Mesendoderm (in vitro differentiated cells): ENCODE results near the gene ACSF3.

Experiments
- DNase-seq: peaks from one replicate; pipeline ENCODE4 v3.0.0; 2013
- H2AK5ac ChIP-seq: 2 replicates; pipeline ENCODE4 v1.6.1; 2013; ENCODE audit warnings: low read length, inconsistent platforms
- H2BK120ac ChIP-seq: 2 replicates; pipeline ENCODE4 v1.6.1; 2013; ENCODE audit warnings: low read depth, mild to moderate bottlenecking, low read length, moderate library complexity, mixed read lengths
- H2BK15ac ChIP-seq: replicated peaks from 2 replicates; pipeline ENCODE4 v1.6.1; 2013; ENCODE audit warnings: low read depth, mild to moderate bottlenecking, moderate library complexity
- H2BK5ac ChIP-seq: 2 replicates; pipeline ENCODE4 v1.6.1; 2013; ENCODE audit warnings: low read length, inconsistent platforms
- H3K18ac ChIP-seq: 2 replicates; pipeline ENCODE4 v1.6.1; 2013; ENCODE audit warnings: mild to moderate bottlenecking, low read length, mixed read lengths
- H3K23ac ChIP-seq: one replicate; pipeline ENCODE4 v1.6.1; 2013; ENCODE audit warnings: low read length
- H3K27ac ChIP-seq: 2 replicates; pipeline ENCODE4 v1.5.1; 2013; ENCODE audit warnings: low read depth, mild to moderate bottlenecking, inconsistent platforms, low read length, moderate library complexity
- H3K27me3 ChIP-seq: 2 replicates; pipeline ENCODE4 v1.6.1; 2013; ENCODE audit warnings: low read length, control low read depth, mild to moderate bottlenecking, inconsistent platforms; ENCODE audit not compliant: insufficient read depth, poor library complexity
- H3K36me3 ChIP-seq: 2 replicates; pipeline ENCODE4 v1.6.1; 2013; ENCODE audit warnings: low read length, inconsistent platforms; ENCODE audit not compliant: control insufficient read depth, insufficient read depth
- H3K4ac ChIP-seq: one replicate; pipeline ENCODE4 v1.6.1; 2013; ENCODE audit warnings: low read depth, mild to moderate bottlenecking, low read length, moderate library complexity
- H3K4me1 ChIP-seq: 2 replicates; pipeline ENCODE4 v1.6.1; 2013; ENCODE audit warnings: low read depth, low read length, inconsistent platforms; ENCODE audit not compliant: control insufficient read depth
- H3K4me2 ChIP-seq: 2 replicates; pipeline ENCODE4 v1.6.1; 2013; ENCODE audit warnings: low read length
- H3K4me3 ChIP-seq: 2 replicates; pipeline ENCODE4 v1.5.1; 2013; ENCODE audit warnings: mild to moderate bottlenecking, low read length
- H3K56ac ChIP-seq: one replicate; pipeline ENCODE4 v1.6.1; 2013; ENCODE audit warnings: low read length
- H3K79me1 ChIP-seq: 2 replicates; pipeline ENCODE4 v1.6.1; 2013; ENCODE audit warnings: low read length, inconsistent platforms
- H3K79me2 ChIP-seq: 2 replicates; pipeline ENCODE4 v1.6.1; 2013; ENCODE audit warnings: mild to moderate bottlenecking, low read length; ENCODE audit not compliant: control insufficient read depth, insufficient read depth
- H3K9ac ChIP-seq: 2 replicates; pipeline ENCODE4 v1.6.1; 2013; ENCODE audit warnings: low read length, inconsistent platforms
- H4K5ac ChIP-seq: one replicate; pipeline ENCODE4 v1.6.1; 2013; ENCODE audit warnings: low read length
- H4K8ac ChIP-seq: one replicate; pipeline ENCODE4 v1.6.1; 2013; ENCODE audit warnings: low read depth, mild to moderate bottlenecking, control low read depth, low read length, moderate library complexity
- WGBS: extraction: QIAGEN DNeasy Blood & Tissue Kit; methylation state at CpG from one replicate; pipeline ENCODE4 v1.1.7; 2013; ENCODE audit warnings: low lambda C conversion rate, missing lambda C conversion rate; ENCODE audit not compliant: insufficient coverage; ENCODE audit errors: extremely low coverage; 5-methylcytosine and 5-hydroxymethylcytosine counted together

ACSF3 gene

DNA sequence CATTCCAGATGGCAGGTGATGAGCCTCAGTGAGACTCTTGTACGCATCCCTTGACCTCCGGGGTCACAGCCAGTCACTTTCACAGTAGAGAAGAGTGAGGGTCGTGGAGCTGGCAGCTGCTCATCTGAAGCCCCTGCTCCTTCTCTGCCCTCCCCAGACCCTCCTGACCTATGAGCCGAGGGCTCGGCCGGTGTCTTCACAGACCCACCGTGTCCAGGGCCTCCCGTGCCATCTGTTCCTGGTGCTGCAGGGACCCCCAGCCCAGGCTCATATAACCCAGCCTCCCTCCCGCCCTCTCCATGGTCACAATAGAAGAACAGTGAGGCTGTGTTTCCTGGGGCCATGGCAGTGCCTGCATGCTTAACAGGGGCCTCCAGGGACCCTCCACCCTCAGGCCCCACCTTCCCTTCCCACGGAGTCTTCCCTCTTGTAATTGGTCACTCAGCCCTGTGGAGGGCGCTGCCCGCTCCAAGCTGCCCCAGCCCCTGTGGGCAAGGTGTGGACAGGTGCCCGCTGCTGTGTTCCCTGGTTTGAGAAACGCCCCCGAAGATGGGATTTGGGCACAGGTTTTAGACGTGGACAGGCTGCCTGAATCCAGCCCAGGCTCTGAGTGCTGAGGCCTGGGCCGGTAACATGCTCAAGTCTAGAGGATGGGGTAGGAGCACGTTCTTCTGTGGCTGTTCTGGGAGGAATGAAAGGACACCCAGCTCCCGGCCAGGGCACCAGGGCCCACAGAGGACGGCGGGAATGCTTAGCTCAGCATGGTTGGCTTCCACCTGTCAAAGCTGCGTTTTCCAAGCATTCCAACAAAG lies 38.7 kb downstream of the ACSF3 start:
- no CpG with 5 or more reads among the region's 22 CpGs for whole genome bisulfite sequencing
- Histone ChIP-seq H4K8ac (no peak overlapping the region), H3K79me2 (no peaks in the 10 kb centered on the region), H3K56ac (no peak overlapping the region), H3K4me3 (no peak overlapping the region), H3K4ac (no peak overlapping the region), H4K5ac (no peak overlapping the region), H2BK15ac (no peak overlapping the region), H3K9ac (no peak overlapping the region), H2BK5ac (no peak overlapping the region), H3K27me3 (no peaks in the 10 kb centered on the region), H3K4me2 (no peak overlapping the region), H3K4me1 (no peaks in the 10 kb centered on the region), H3K79me1 (no peaks in the 10 kb centered on the region), H3K18ac (no peak overlapping the region), H3K23ac (no peak overlapping the region), H2AK5ac (no peak overlapping the region), H3K36me3 (peaks cover 2% of the 10 kb centered on the region), H3K27ac (no peak overlapping the region), H2BK120ac (no peak overlapping the region)
- DNase-seq: no peak

GRCh38 chr16:89133457-89134127 lies 39.9 kb downstream of the ACSF3 start:
- Histone ChIP-seq H2BK120ac (no peak overlapping the region), H3K18ac (no peak overlapping the region), H3K27ac (no peak overlapping the region), H3K23ac (no peak overlapping the region), H4K8ac (no peak overlapping the region), H3K36me3 (peaks cover 2% of the 10 kb centered on the region), H4K5ac (no peak overlapping the region), H3K56ac (no peak overlapping the region), H2BK5ac (no peak overlapping the region), H3K4me2 (no peak overlapping the region), H2AK5ac (no peak overlapping the region), H3K79me1 (no peaks in the 10 kb centered on the region), H3K4me3 (no peak overlapping the region), H3K27me3 (no peaks in the 10 kb centered on the region), H3K4ac (no peak overlapping the region), H3K4me1 (no peaks in the 10 kb centered on the region), H2BK15ac (no peak overlapping the region), H3K79me2 (no peaks in the 10 kb centered on the region), H3K9ac (no peak overlapping the region)
- no CpG with 5 or more reads among the region's 25 CpGs for WGBS
- no peak for DNase-seq

DNA sequence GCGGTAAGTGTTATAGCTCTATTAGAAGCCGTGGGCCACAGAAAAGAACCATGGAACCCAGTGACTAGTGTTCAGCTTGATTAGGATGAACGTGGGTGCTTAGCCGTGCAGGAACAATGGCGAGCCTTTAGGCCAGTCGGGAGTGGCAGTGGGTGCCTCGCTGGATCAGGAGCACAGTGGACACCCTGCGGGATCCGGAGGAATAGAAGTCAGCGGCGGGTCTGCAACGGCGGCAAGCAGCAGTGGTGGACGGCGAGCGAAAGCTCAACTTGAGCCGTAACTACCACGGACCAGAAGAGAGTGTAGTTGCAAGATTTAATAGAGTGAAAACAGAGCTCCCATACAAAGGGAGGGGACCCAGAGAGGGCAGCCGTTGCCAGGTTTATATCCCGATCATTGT lies 40.6 kb downstream of the ACSF3 start:
- H3K56ac ChIP-seq: no peak overlapping the region
- no peak overlapping the region for H2BK5ac ChIP-seq
- DNase-seq: no peak
- no peak overlapping the region for H3K9ac ChIP-seq
- WGBS: no CpG with 5 or more reads among the region's 20 CpGs
- no peak overlapping the region for H3K27ac ChIP-seq
- H3K27me3 ChIP-seq: no peaks in the 10 kb centered on the region
- peaks cover 2% of the 10 kb centered on the region for H3K36me3 ChIP-seq
- no peak overlapping the region for H3K23ac ChIP-seq
- H3K4me3 ChIP-seq: no peak overlapping the region
- H3K18ac ChIP-seq: no peak overlapping the region
- no peak overlapping the region for H3K4ac ChIP-seq
- no peak overlapping the region for H2BK120ac ChIP-seq
- H3K4me1 ChIP-seq: no peaks in the 10 kb centered on the region
- H2AK5ac ChIP-seq: no peak overlapping the region
- H2BK15ac ChIP-seq: no peak overlapping the region
- no peak overlapping the region for H4K8ac ChIP-seq
- H4K5ac ChIP-seq: no peak overlapping the region
- H3K79me1 ChIP-seq: no peaks in the 10 kb centered on the region
- no peaks in the 10 kb centered on the region for H3K79me2 ChIP-seq
- H3K4me2 ChIP-seq: no peak overlapping the region

- Histone ChIP-seq H3K79me1 (no peaks in the 10 kb centered on the region), H3K27me3 (no peaks in the 10 kb centered on the region), H4K8ac (no peak overlapping the region), H3K9ac (no peak overlapping the region), H4K5ac (no peak overlapping the region), H3K4me1 (no peaks in the 10 kb centered on the region), H3K79me2 (no peaks in the 10 kb centered on the region), H3K4me3 (no peak overlapping the region), H3K23ac (no peak overlapping the region), H3K27ac (no peak overlapping the region), H2BK5ac (no peak overlapping the region), H2AK5ac (no peak overlapping the region), H2BK120ac (no peak overlapping the region), H3K56ac (no peak overlapping the region), H3K4me2 (no peak overlapping the region), H3K36me3 (peaks cover 2% of the 10 kb centered on the region), H3K4ac (no peak overlapping the region), H2BK15ac (no peak overlapping the region), H3K18ac (no peak overlapping the region)
- no peak for DNase-seq
- WGBS: no CpG with 5 or more reads among the region's 11 CpGs
Measured at GRCh38 chr16:89135166-89135565, 41.5 kb downstream of the ACSF3 start.

DNA sequence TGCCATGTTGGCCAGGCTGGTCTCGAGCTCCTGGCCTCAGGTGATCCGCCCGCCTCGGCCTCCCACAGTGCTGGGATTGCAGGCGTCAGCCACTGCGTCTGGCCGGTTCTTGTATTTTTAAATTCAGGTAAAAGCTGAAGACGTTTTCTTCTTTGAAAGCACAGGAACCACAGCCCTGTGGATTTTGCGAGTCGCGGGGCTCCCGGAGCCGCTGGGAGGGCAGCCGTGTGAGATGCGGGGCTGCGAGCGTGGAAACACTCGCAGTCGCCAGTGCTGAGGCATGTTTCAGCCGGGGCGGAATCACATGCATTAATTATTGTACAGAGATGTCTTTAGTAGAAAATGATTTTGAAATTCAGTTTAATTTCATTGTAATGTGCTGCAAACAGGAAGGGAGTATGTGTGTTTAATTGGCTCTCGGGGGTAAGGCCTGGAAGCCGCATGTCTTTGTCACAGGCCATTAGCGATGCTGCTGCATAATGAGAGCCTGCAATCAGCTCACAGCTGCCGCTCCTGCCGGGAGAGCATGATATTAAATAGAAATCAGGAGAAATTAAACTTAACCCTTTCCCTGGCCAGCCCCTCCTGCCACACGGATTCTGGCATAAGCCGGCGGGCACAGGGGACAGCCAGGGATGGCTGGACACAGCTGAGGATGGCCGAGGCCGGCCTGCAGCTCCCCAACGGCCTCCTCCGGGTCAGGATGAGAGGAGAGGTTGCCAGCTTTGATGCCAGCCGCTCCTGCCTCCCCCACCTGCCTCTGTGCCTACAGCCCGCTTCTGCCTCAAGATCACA lies 42.5 kb downstream of the ACSF3 start:
- no peak overlapping the region for H3K9ac ChIP-seq
- H3K27ac ChIP-seq: no peak overlapping the region
- WGBS: no CpG with 5 or more reads among the region's 35 CpGs
- no peak overlapping the region for H3K4me2 ChIP-seq
- no peak overlapping the region for H4K8ac ChIP-seq
- no peak overlapping the region for H3K4me3 ChIP-seq
- no peak overlapping the region for H3K23ac ChIP-seq
- no peak overlapping the region for H2BK120ac ChIP-seq
- no peaks in the 10 kb centered on the region for H3K79me1 ChIP-seq
- no peak overlapping the region for H4K5ac ChIP-seq
- H2AK5ac ChIP-seq: no peak overlapping the region
- no peak overlapping the region for H2BK5ac ChIP-seq
- no peak overlapping the region for H3K18ac ChIP-seq
- H3K4ac ChIP-seq: no peak overlapping the region
- H3K79me2 ChIP-seq: no peaks in the 10 kb centered on the region
- H3K4me1 ChIP-seq: no peaks in the 10 kb centered on the region
- no peak overlapping the region for H2BK15ac ChIP-seq
- H3K56ac ChIP-seq: no peak overlapping the region
- H3K27me3 ChIP-seq: no peaks in the 10 kb centered on the region
- DNase-seq: no peak
- H3K36me3 ChIP-seq: peaks cover 2% of the 10 kb centered on the region
